ENCODE measurements around the gene CHMP1B. TPM values are rescaled to one million over a fixed set of nuclear protein-coding genes. Genes with fewer than 3 reads are reported as not detected.

The CHMP1B gene
- total RNA-seq, 1 donor from 2014 or later, result 50.3 TPM

DNA sequence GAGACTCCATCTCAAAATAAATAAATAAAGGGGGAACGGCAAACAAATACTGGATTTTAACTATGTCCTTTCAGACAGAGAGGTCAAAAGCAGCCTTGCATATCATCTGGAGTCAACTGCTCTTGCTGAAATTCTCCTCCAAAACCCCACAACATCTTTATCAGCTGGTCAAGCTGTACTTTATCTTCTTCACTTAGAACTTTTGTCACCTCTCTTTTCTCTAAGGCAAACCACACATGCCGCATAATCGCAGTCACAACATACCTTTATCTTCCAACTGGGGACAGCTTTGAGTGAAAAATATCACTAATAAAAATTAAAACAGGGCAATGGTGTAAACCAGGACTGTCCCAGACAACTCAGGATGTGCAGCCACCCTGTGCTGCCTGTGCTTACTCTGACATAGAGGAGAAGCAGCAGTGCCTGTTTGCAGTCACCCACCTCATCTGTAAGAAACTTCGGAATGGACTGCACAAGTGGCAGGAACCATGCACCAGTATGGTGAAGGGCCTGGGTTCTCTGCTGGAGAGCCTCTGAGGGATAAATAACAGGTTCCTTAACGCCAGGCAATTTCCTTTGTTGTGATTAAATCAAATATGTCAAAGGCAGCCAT is 50.7 kb downstream of the CHMP1B start:
- no peaks in the 10 kb centered on the region for H3K9me3 Mint-ChIP-seq (ENCODE audit: unreplicated experiment)
- H3K36me3 Mint-ChIP-seq (ENCODE audit: unreplicated experiment), result peaks cover 29% of the 10 kb centered on the region
- H3K27ac Mint-ChIP-seq (ENCODE audit: unreplicated experiment), result no peak overlapping the region
- H3K27me3 Mint-ChIP-seq (ENCODE audit: unreplicated experiment), result no peaks in the 10 kb centered on the region
- H3K4me3 Mint-ChIP-seq (ENCODE audit: unreplicated experiment), result no peak overlapping the region
- TF ChIP-seq, protein P1, sequence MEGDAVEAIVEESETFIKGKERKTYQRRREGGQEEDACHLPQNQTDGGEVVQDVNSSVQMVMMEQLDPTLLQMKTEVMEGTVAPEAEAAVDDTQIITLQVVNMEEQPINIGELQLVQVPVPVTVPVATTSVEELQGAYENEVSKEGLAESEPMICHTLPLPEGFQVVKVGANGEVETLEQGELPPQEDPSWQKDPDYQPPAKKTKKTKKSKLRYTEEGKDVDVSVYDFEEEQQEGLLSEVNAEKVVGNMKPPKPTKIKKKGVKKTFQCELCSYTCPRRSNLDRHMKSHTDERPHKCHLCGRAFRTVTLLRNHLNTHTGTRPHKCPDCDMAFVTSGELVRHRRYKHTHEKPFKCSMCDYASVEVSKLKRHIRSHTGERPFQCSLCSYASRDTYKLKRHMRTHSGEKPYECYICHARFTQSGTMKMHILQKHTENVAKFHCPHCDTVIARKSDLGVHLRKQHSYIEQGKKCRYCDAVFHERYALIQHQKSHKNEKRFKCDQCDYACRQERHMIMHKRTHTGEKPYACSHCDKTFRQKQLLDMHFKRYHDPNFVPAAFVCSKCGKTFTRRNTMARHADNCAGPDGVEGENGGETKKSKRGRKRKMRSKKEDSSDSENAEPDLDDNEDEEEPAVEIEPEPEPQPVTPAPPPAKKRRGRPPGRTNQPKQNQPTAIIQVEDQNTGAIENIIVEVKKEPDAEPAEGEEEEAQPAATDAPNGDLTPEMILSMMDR (IDR thresholded peaks at IDR 0.05), result no peak
- no peak for DNase-seq (ENCODE audit: extremely low spot score, unreplicated experiment)
- H3K4me1 Mint-ChIP-seq (ENCODE audit: unreplicated experiment), result peaks cover 8% of the 10 kb centered on the region

DNA sequence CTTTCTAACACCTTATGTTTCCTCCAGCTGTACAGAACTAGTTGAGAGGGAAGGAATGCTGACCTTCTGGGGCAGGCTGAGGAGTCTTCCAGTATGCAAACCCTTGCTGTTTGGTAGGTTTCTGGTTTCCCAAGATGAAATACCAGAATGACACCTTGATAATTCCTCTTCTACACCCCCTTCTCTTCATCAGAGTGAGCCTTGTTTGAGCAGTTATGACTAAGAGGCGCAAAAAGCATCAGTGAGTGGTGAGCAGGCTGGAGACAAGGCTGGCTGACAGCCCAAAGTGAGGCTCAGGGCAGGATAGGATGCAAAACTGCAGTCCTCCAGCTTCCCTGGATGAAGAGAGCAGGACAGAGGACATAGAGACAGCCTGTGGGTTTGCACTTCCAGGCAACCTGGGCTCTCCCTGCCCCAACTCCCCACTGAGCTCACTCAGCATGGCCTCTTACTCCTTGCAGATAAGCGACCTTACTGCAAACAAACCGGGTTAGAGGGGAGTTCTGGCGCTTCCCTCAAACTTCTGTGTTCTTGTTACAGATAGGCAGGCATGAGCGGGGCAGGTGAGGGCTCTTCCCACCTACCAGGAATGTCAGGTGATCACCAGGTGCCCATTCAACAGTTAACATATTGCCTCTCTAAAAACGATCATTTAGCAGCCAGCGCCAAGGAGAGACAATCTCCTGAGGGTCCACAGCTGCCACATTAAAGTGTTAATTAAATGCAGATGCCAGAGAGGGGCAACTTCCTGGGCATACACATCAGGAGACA is 51.5 kb downstream of the CHMP1B start:
- H3K4me1 Mint-ChIP-seq (ENCODE audit: unreplicated experiment), result peaks cover 16% of the 10 kb centered on the region
- H3K9me3 Mint-ChIP-seq (ENCODE audit: unreplicated experiment), result no peaks in the 10 kb centered on the region
- no peak overlapping the region for H3K27ac Mint-ChIP-seq (ENCODE audit: unreplicated experiment)
- TF ChIP-seq, protein P1 (IDR thresholded peaks at IDR 0.05), result no peak
- H3K27me3 Mint-ChIP-seq (ENCODE audit: unreplicated experiment), result no peaks in the 10 kb centered on the region
- DNase-seq (ENCODE audit: extremely low spot score, unreplicated experiment), result no peak
- peaks cover 21% of the 10 kb centered on the region for H3K36me3 Mint-ChIP-seq (ENCODE audit: unreplicated experiment)
- no peak overlapping the region for H3K4me3 Mint-ChIP-seq (ENCODE audit: unreplicated experiment)

Other genes starting within 250 kb of the CHMP1B start
- not detected in 2 replicates for gene SLC35G4, start 241.8 kb upstream of the CHMP1B start, total RNA-seq
- 1.2 and 1.3 TPM in 2 replicates for gene GNAL, start 162.1 kb upstream of the CHMP1B start, total RNA-seq
- 49.4 and 58.6 TPM in 2 replicates for gene MPPE1, start 56.9 kb downstream of the CHMP1B start, total RNA-seq
- gene IMPA2, start 130.1 kb downstream of the CHMP1B start, total RNA-seq, result 9.0 and 9.2 TPM in 2 replicates
- gene ANKRD62, start 242.4 kb downstream of the CHMP1B start, total RNA-seq, result not detected in 2 replicates

Data from osteocyte (in vitro differentiated cells).